Mesendoderm (in vitro differentiated cells): ENCODE measurements around the gene ACVR1.
"Not testable (repeated sequence)": the region's sequence is repeated elsewhere in the genome, so short reads cannot be mapped to it uniquely, and the experiment has no call there.

Experiments used
- DNase-seq: peaks from one replicate; pipeline ENCODE4 v3.0.0; 2013
- H2AK5ac ChIP-seq: 2 replicates; pipeline ENCODE4 v1.6.1; 2013; ENCODE audit warnings: low read length, inconsistent platforms
- H2BK120ac ChIP-seq: 2 replicates; pipeline ENCODE4 v1.6.1; 2013; ENCODE audit warnings: low read depth, mild to moderate bottlenecking, low read length, moderate library complexity, mixed read lengths
- H2BK15ac ChIP-seq: replicated peaks from 2 replicates; pipeline ENCODE4 v1.6.1; 2013; ENCODE audit warnings: low read depth, mild to moderate bottlenecking, moderate library complexity
- H2BK5ac ChIP-seq: 2 replicates; pipeline ENCODE4 v1.6.1; 2013; ENCODE audit warnings: low read length, inconsistent platforms
- H3K18ac ChIP-seq: 2 replicates; pipeline ENCODE4 v1.6.1; 2013; ENCODE audit warnings: mild to moderate bottlenecking, low read length, mixed read lengths
- H3K23ac ChIP-seq: one replicate; pipeline ENCODE4 v1.6.1; 2013; ENCODE audit warnings: low read length
- H3K27ac ChIP-seq: 2 replicates; pipeline ENCODE4 v1.5.1; 2013; ENCODE audit warnings: low read depth, mild to moderate bottlenecking, inconsistent platforms, low read length, moderate library complexity
- H3K27me3 ChIP-seq: 2 replicates; pipeline ENCODE4 v1.6.1; 2013; ENCODE audit warnings: low read length, control low read depth, mild to moderate bottlenecking, inconsistent platforms; ENCODE audit not compliant: insufficient read depth, poor library complexity
- H3K36me3 ChIP-seq: 2 replicates; pipeline ENCODE4 v1.6.1; 2013; ENCODE audit warnings: low read length, inconsistent platforms; ENCODE audit not compliant: control insufficient read depth, insufficient read depth
- H3K4ac ChIP-seq: one replicate; pipeline ENCODE4 v1.6.1; 2013; ENCODE audit warnings: low read depth, mild to moderate bottlenecking, low read length, moderate library complexity
- H3K4me1 ChIP-seq: 2 replicates; pipeline ENCODE4 v1.6.1; 2013; ENCODE audit warnings: low read depth, low read length, inconsistent platforms; ENCODE audit not compliant: control insufficient read depth
- H3K4me2 ChIP-seq: 2 replicates; pipeline ENCODE4 v1.6.1; 2013; ENCODE audit warnings: low read length
- H3K4me3 ChIP-seq: 2 replicates; pipeline ENCODE4 v1.5.1; 2013; ENCODE audit warnings: mild to moderate bottlenecking, low read length
- H3K56ac ChIP-seq: one replicate; pipeline ENCODE4 v1.6.1; 2013; ENCODE audit warnings: low read length
- H3K79me1 ChIP-seq: 2 replicates; pipeline ENCODE4 v1.6.1; 2013; ENCODE audit warnings: low read length, inconsistent platforms
- H3K79me2 ChIP-seq: 2 replicates; pipeline ENCODE4 v1.6.1; 2013; ENCODE audit warnings: mild to moderate bottlenecking, low read length; ENCODE audit not compliant: control insufficient read depth, insufficient read depth
- H3K9ac ChIP-seq: 2 replicates; pipeline ENCODE4 v1.6.1; 2013; ENCODE audit warnings: low read length, inconsistent platforms
- H4K5ac ChIP-seq: one replicate; pipeline ENCODE4 v1.6.1; 2013; ENCODE audit warnings: low read length
- H4K8ac ChIP-seq: one replicate; pipeline ENCODE4 v1.6.1; 2013; ENCODE audit warnings: low read depth, mild to moderate bottlenecking, control low read depth, low read length, moderate library complexity
- WGBS: extraction: QIAGEN DNeasy Blood & Tissue Kit; methylation state at CpG from one replicate; pipeline ENCODE4 v1.1.7; 2013; ENCODE audit warnings: low lambda C conversion rate, missing lambda C conversion rate; ENCODE audit not compliant: insufficient coverage; ENCODE audit errors: extremely low coverage; 5-methylcytosine and 5-hydroxymethylcytosine counted together

Gene ACVR1

DNA sequence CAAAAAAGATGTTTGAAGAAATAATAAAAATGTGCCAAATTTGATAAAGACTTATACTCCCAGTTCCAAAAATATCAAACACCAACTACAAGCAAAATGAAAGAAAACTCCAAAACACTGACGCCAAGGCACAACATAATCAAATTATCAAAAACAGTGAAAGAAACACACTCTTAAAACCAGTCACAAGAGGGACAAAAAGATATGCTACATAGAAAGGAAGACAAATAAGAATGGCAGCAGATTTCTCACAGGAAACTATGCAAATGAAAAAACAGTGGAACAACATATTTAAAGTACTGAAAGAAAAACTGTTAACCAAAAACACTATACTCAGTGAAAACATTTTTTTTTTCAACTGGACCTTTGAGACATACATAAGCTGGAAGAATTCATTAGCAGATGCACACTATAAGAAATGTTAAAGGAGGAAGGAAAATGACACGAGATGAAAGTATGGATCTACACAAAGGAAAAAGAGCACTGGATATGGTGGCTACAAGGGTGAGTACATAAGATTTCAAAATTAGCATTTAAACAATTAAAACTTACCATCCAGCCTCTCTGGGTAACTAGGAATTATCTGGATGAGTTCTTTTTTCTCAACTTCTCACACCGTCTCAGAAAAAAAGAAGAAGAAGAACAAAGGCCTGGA lies 153.4 kb downstream of the ACVR1 start:
- H3K27me3 ChIP-seq = no peaks in the 10 kb centered on the region
- H2BK120ac ChIP-seq = no peak overlapping the region
- H3K36me3 ChIP-seq = no peaks in the 10 kb centered on the region
- no peak overlapping the region for H3K18ac ChIP-seq
- no peaks in the 10 kb centered on the region for H3K79me1 ChIP-seq
- H2BK5ac ChIP-seq = no peak overlapping the region
- H3K4me2 ChIP-seq = no peak overlapping the region
- H3K4me3 ChIP-seq = no peak overlapping the region
- no peaks in the 10 kb centered on the region for H3K4me1 ChIP-seq
- no peak overlapping the region for H4K8ac ChIP-seq
- H3K79me2 ChIP-seq = no peaks in the 10 kb centered on the region
- no peak overlapping the region for H3K27ac ChIP-seq
- DNase-seq = no peak
- H3K4ac ChIP-seq = no peak overlapping the region
- no CpG with 5 or more reads among the region's 3 CpGs for WGBS
- no peak overlapping the region for H3K56ac ChIP-seq
- no peak overlapping the region for H2AK5ac ChIP-seq
- H3K9ac ChIP-seq = no peak overlapping the region
- no peak overlapping the region for H4K5ac ChIP-seq
- no peak overlapping the region for H3K23ac ChIP-seq
- H2BK15ac ChIP-seq = no peak overlapping the region

DNA sequence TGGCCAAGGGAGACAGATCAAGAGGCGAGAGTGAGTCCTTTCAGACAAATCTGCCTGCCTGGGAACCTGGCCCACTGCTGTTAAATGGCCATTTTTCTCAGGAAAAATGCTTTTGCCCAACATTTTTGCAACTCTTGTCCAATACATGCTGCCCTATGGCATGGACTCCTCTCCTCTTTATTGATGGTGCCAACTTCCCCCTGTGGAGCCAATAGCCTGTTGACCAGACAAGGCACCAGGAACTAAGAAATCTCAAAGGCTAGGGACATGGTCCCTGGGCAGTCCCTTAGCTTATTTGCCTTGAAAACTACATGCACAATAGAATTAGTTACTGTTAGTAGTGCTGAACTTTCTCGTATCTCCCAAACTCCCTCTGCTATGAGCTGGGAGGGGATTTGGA lies 155.6 kb downstream of the ACVR1 start:
- DNase-seq = no peak
- no peaks in the 10 kb centered on the region for H3K79me1 ChIP-seq
- no peak overlapping the region for H3K56ac ChIP-seq
- no peak overlapping the region for H2AK5ac ChIP-seq
- no peak overlapping the region for H3K27ac ChIP-seq
- no peak overlapping the region for H3K4ac ChIP-seq
- H3K4me2 ChIP-seq = no peak overlapping the region
- no peaks in the 10 kb centered on the region for H3K79me2 ChIP-seq
- H3K4me1 ChIP-seq = no peaks in the 10 kb centered on the region
- H2BK5ac ChIP-seq = no peak overlapping the region
- no peak overlapping the region for H4K5ac ChIP-seq
- H3K9ac ChIP-seq = no peak overlapping the region
- WGBS = no CpG with 5 or more reads among the region's 2 CpGs
- H3K23ac ChIP-seq = no peak overlapping the region
- H2BK120ac ChIP-seq = no peak overlapping the region
- no peak overlapping the region for H4K8ac ChIP-seq
- H3K36me3 ChIP-seq = no peaks in the 10 kb centered on the region
- H3K4me3 ChIP-seq = no peak overlapping the region
- H3K27me3 ChIP-seq = no peaks in the 10 kb centered on the region
- no peak overlapping the region for H2BK15ac ChIP-seq
- no peak overlapping the region for H3K18ac ChIP-seq

DNA sequence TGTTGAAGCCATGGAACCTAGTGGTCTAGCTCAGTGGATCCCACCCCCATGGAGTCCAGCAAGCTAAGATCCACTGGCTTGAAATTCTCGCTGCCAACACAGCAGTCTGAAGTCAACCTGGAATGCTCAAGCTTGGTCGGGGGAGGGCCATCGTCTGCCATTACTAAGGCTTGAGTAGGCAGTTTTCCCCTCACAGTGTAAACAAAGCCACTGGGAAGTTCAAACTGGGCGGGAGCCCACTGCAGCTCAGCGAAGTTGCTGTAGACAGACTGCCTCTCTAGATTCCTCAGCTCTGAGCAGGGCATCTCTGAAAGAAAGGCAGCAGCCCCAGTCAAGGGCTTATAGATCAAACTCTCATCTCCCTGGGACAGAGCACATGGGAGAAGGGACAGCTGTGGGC lies 171.5 kb downstream of the ACVR1 start:
- H3K4me3 ChIP-seq, H3K27ac ChIP-seq, H2BK120ac ChIP-seq, H3K9ac ChIP-seq, H3K4ac ChIP-seq, H3K4me2 ChIP-seq, H3K27me3 ChIP-seq, H4K5ac ChIP-seq, H3K4me1 ChIP-seq, H2BK15ac ChIP-seq, H3K18ac ChIP-seq, H3K79me1 ChIP-seq, H3K23ac ChIP-seq, H3K79me2 ChIP-seq, H3K56ac ChIP-seq, H2BK5ac ChIP-seq, H2AK5ac ChIP-seq, H3K36me3 ChIP-seq, H4K8ac ChIP-seq: not testable (repeated sequence)
- DNase-seq = peak; percentile 40
- no CpG with 5 or more reads among the region's 5 CpGs for WGBS

DNA sequence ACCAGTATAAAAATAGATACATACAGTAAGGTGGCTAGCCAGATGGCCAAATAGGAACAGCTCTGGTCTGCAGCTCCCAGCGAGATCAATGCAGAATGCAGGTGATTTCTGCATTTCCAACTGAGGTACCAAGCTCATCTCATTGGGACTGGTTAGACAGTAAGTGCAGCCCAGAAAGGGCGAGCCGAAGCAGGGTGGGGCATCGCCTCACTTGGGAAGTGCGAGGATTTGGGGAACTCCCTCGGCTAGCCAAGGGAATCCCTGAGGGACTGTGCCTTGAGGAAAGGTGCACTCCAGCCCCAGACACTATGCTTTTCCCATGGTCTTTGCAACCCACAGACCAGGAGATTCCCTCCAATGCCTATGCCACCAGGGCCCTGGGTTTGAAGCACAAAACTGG lies 172.0 kb downstream of the ACVR1 start:
- WGBS = no CpG with 5 or more reads among the region's 6 CpGs
- not testable (repeated sequence) for H3K4me2 ChIP-seq

DNA sequence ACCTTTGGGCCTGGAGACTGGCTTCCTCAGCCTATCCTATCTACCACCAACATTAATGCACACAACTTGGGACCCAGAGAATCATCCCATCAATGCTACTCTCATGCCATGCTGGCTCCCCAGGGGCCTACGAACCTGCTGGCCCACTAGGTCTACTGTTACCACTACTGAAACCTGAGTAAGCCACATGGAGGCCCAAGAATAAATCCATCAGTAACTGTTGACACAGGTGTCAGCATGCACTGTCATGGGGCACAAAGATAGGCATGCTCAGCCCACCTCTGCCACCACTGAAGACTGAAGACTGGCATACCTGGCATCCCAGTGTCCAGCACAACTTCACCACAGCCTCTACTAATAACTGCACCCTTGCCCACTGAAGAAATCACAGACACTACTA lies 176.3 kb downstream of the ACVR1 start:
- Histone ChIP-seq H3K27ac (no peak overlapping the region), H4K8ac (no peak overlapping the region), H3K4ac (no peak overlapping the region), H3K9ac (no peak overlapping the region), H3K4me1 (no peaks in the 10 kb centered on the region), H2BK120ac (no peak overlapping the region), H3K4me2 (no peak overlapping the region), H3K23ac (no peak overlapping the region), H3K79me1 (no peaks in the 10 kb centered on the region), H2AK5ac (no peak overlapping the region), H2BK5ac (no peak overlapping the region), H3K79me2 (no peaks in the 10 kb centered on the region), H3K4me3 (no peak overlapping the region), H2BK15ac (no peak overlapping the region), H4K5ac (no peak overlapping the region), H3K36me3 (no peaks in the 10 kb centered on the region), H3K56ac (no peak overlapping the region), H3K18ac (no peak overlapping the region), H3K27me3 (no peaks in the 10 kb centered on the region)
- WGBS = no CpG with 5 or more reads among the region's 1 CpG
- DNase-seq = no peak

More for the DNA sequence above, 172.0 kb downstream of the ACVR1 start:
- H4K8ac ChIP-seq, H2BK5ac ChIP-seq, H3K36me3 ChIP-seq, H3K27ac ChIP-seq, H3K79me2 ChIP-seq, H2BK120ac ChIP-seq, H3K79me1 ChIP-seq, H3K4me3 ChIP-seq, H3K56ac ChIP-seq, H2BK15ac ChIP-seq, H3K4ac ChIP-seq, DNase-seq, H3K9ac ChIP-seq, H3K18ac ChIP-seq, H2AK5ac ChIP-seq, H3K27me3 ChIP-seq, H3K23ac ChIP-seq, H4K5ac ChIP-seq, H3K4me1 ChIP-seq: not testable (repeated sequence)

DNA sequence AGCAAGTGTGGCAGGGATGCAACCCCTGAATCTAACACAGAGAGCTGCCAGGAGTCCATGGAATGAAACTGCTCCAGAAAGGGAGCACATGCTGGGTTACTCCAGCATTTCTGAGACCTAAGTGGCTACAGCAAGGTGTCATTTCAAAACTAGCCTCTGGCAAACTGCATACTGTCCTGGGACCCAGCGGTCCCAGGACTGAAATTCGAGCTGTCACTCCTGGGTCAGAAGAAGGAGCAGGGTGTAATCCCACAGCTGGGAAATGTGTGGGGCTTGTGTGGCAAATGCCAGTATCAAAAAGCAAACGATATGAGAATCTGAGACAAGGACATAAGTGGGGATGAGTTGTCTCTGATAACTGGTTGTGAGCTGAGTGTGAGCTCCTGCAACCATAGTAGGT lies 177.1 kb downstream of the ACVR1 start:
- WGBS = no CpG with 5 or more reads among the region's 3 CpGs

More for the DNA sequence above, 177.1 kb downstream of the ACVR1 start:
- H3K18ac ChIP-seq = no peak overlapping the region
- no peak overlapping the region for H2AK5ac ChIP-seq
- H2BK15ac ChIP-seq = no peak overlapping the region
- H3K4me2 ChIP-seq = no peak overlapping the region
- no peaks in the 10 kb centered on the region for H3K36me3 ChIP-seq
- H3K23ac ChIP-seq = no peak overlapping the region
- no peak overlapping the region for H3K9ac ChIP-seq
- H3K27ac ChIP-seq = no peak overlapping the region
- no peak overlapping the region for H4K8ac ChIP-seq
- no peak overlapping the region for H2BK5ac ChIP-seq
- H3K79me1 ChIP-seq = no peaks in the 10 kb centered on the region
- no peaks in the 10 kb centered on the region for H3K27me3 ChIP-seq
- no peaks in the 10 kb centered on the region for H3K79me2 ChIP-seq
- H4K5ac ChIP-seq = no peak overlapping the region
- H3K56ac ChIP-seq = no peak overlapping the region
- H2BK120ac ChIP-seq = no peak overlapping the region
- no peak for DNase-seq
- no peak overlapping the region for H3K4me3 ChIP-seq
- no peaks in the 10 kb centered on the region for H3K4me1 ChIP-seq
- no peak overlapping the region for H3K4ac ChIP-seq
